ENCODE measurements around the gene ALDH3A2.
"Not testable (repeated sequence)": the region's sequence is repeated elsewhere in the genome, so short reads cannot be mapped to it uniquely, and the experiment has no call there.

The ALDH3A2 gene

DNA sequence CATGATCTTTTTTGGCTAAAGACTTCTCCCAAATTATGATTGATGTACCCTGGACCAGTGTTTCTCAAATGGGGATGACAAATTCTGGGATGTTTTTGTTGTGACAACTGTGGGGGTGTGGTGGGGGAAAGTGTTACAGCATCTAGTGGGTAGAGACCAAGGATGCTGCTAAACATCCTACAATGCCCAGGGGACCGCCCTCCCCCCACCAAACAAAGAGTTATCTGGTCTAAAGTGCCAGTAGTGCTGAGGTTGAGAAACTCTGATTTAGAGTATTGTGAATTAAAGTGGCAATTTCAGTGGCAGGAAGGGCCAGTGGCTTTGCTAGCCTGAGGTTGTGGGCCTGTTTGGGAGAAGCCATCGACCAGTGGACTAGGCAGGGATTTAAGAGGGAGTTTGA lies 34.6 kb downstream of the ALDH3A2 start:
- no peak for DNase-seq

DNA sequence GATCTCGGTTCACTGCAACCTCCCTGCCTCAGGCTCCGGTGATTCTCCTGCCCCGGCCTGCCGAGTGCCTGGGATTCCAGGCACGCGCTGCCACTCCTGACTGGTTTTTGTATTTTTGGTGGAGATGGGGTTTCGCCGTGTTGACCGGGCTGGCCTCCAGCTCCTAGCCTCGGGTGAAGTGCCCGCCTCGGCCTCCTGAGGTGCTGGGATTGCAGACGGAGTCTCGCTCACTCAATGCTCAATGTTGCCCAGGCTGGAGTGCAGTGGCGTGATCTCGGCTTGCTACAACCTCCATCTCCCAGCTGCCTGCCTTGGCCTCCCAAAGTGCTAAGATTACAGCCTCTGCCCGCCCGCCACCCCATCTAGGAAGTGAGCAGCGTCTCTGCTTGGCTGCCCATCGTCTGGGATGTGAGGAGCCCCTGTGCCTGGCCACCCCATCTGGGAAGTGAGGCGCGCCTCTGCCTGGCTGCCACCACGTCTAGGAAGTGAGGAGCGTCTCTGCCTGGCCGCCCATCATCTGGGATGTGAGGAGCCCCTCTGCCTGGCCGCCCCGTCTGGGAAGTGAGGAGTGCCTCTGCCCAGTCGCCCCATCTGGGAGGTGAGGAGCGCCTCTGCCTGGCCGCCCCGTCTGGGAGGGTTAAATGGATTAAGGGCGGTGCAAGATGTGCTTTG lies 36.5 kb downstream of the ALDH3A2 start:
- not testable (repeated sequence) for DNase-seq

DNA sequence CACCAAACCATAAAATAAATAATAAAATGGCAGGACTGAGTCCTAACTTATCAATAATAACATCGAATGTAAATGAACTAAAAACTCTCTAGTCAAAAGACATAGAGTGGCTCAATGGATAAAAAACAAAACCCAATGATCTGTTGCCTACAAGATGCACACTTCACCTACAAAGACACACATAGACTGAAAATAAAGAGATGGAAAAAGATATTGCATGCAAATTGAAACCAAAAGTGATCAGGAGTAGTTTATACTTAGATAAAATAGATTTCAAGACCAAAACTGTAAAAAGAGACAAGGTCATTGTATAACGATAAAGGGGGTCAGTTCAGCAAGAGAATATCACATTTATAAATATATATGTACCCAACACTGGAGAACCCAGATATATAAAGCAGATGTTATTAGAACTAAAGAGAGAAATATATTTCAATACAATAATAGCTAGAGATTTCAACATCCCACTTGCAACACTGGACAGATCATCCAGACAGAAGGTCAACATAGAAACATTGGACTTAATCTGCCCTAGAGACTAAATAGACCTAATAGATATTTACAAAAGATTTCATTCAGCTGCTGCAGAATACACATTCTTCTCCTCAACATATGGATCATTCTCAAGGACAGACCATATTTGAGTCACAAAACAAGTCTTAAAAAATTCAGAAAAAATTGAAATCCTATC lies 38.0 kb downstream of the ALDH3A2 start:
- no peak for DNase-seq

DNA sequence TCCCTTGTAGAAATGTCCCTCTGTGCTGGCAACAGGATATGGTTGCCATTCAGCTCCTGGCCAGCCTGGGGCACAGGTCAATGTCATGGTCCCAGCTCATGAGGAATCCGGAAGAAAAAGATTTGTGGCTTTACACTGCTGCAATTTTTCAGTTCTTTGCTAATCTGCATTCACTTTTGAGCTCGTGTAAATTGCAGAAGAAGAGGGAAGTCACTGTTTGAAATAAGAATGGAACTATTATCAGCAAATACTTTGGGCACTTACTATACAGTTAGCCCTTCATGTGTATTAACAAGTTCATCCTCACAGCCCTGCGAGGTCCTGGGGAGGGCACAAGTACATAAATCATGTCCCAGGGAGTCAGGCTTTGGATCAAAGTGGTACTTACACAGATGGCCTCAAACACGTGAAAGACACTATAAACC lies 53.7 kb downstream of the ALDH3A2 start:
- DNase-seq = no peak

DNA sequence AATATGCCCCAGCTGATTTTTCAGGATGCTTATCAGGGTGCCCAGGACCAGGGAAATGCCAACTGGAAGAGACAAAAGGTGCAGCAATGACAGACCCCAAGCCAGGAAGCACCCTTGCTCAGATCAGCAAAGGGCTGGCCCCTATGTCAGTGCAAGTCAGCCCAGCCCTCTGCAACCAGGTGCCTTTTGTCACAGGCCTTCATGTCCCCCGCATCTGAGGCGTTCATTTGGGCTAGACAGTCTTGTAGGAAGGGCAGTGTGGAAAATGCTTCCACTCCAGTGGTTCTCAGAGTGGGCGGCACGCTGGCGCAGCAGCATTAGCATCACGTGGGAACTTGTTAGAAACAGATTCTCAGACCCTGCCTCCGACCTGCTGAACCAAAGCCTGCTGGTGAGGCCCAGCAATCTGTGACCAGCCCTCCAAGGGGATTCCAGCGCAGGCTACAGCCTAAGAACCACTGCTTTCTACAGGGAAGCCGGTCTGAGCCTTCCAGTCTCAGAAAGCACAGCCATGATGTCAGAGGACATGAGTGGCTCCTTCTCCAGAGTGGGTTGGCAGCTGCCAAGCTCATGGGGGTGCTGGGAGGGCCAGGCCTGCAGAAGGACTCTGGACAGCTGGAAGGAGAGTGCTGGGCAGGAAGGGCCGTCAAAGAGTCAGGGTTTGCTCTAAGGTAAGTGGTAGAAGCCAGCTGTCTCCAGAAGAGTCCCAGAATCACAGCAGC lies 54.7 kb downstream of the ALDH3A2 start:
- no peak for DNase-seq

DNA sequence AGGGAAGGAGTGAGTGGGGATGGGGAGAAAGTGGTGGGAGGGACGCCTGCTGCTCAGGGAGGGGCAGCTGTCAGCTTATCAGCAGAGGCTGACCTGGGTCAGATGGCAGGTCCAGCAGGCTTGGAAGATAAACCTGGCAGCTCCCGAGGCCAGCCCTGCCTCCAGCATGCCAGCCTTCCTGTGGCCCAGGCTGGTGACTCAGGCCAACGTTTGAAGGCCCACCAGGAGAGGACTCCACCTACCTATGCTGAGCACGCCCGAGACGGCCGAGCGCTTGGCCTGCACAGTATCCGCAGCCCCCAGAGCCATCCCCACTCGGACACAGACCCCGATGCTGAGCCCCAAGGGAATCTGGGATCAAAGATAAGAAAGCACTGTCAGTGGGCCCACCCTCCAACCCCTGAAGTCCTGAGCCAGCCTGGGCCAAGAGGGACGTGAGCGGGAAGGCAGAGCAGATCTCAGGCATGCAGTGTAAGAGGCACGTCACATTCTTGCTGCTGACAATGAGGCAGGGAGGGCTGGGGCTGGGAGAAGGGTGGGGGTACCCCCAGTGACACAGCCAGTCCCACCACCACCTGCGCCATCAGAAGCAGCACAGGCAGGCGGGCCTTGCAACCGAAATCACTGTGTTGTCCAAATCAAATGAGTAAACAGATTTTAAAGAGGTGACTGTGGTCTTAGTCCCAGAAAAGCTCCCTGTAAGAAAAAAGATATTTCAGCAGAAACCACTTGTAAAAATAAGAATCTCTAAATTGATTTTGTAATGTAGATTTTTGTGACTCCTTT lies 55.5 kb downstream of the ALDH3A2 start:
- DNase-seq = no peak

DNA sequence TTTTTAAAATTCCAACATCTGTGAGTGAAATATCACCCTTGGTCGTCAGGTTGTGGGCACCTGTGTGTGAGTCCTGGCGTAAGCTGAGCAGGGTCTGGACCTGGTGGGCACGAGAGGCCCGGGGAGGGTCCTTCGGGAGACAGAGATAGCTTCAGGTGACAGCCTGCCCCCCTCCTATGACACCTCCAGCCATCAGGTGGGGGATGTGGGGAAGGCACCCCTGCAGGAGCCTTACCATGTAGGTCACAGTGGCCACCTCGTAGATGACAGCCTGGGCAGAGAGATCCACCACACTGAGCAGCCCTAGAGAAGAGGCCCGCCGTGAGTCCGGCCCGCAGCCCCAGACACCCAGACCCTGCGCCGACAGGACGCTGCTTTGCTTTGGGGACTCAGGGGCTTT lies 56.6 kb downstream of the ALDH3A2 start:
- no peak for DNase-seq

DNA sequence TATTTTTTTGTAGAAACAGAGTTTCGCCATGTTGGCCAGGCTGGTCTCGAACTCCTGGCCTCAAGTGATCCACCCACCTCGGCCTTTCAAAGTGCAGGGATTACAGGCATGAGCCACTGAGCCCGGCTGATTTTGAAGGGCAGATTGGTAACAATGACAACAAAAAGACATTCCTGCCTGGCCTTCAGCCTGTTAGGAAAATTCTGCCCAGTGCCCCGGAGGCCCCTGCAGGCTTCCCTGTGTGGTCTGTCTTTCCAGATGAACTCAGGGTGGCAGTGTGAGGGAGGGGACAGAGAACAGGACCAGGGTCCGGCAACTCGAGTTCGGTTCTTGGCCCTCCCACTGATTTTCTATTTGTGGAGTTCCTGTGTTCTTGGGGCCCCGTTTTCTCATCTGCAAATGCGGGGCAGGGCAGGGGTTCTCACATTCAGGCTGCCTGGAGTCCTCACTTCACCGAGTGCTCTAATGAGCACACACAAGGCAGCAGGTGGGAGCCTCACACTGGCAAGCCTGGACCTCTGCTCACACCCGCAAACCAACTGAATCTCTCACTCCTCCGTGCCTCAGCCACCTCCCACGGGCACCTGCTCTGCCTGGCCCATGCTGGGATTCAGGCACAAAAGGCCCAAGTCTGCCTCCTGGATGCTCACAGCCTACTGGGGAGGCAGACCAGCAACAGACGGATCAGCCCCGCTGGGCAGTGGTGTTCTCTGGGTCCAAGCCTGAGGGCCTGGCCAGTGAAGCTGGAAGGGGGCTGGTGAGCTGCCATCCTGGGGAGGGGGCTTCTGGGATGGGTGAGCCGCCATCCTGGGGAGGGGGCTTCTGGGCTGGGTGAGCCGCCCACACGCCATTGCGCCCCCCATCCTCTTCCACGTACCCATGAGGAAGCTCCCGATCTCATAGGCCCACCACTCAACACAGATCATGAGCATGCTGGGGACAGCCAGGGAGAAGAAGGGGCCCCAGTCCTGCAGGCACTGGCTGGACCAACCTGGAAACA lies 57.5 kb downstream of the ALDH3A2 start:
- no peak for DNase-seq

DNA sequence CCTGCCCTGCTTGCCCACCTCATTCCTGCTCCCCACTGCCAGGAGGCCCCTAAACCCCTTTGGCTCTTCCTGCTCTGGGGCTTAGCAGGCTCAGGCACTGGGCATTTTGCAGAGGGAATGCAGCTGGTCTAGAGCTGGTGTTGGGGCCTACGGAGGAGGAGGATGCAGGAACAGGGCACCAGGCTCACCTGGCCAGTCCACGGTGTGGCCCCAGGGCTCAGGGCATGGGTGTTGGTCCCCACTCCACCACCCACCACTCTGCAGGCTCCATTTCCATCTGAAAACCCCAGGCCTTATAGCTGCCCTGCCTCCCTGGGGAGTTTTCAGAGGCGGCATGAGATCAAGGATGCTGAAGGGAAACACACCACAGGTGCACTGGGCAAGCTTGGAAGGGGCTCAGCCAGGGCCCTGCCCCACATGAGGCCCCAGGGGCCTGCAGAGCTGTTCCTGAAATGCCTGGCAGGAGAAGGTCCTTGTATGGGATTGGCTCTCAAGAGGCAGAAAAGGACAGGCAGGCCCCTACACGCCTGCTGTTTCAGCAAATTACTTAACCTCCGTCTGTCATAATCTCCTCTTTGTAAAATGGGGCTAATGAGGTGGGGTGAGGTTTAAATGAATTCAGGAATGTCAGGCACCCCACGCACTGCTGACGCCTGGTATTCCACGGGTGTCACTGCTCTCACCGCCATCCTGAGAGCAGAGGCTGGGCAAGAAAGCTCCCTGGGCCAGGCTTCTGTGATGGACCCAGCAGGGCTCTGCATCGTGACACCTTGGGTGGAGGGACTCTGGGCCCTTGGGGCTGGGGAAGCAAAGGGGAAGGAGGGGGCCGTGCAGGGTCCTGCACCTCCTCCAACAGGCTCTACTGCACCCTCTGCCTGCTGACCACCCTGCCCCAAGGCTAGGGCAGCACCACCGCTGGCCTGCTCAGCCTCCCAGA lies 58.5 kb downstream of the ALDH3A2 start:
- DNase-seq = no peak

DNA sequence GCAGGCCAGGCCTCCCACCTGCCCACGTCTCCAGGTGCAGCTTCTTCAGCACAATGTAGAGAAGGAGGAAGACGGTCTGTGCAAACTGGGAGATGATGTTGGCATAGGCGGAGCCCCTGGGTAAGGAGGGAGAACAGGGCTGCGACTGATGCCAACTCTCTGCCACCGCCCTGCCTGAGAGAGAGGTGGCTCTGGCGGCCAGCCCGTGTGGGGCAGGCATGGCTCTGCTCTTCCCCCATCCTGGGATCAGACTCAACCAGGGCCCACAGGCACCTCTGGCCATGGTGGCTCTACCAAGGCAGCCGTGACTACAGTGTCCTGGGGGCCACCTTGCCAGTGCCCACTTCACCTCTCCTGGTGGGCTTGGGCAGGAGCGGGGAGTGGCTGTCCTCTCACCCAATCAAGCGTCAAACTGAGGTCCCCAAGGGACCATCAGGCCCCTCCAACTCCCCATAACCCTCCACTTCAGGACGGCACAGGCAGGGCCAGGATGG lies 59.2 kb downstream of the ALDH3A2 start:
- no peak for DNase-seq

DNA sequence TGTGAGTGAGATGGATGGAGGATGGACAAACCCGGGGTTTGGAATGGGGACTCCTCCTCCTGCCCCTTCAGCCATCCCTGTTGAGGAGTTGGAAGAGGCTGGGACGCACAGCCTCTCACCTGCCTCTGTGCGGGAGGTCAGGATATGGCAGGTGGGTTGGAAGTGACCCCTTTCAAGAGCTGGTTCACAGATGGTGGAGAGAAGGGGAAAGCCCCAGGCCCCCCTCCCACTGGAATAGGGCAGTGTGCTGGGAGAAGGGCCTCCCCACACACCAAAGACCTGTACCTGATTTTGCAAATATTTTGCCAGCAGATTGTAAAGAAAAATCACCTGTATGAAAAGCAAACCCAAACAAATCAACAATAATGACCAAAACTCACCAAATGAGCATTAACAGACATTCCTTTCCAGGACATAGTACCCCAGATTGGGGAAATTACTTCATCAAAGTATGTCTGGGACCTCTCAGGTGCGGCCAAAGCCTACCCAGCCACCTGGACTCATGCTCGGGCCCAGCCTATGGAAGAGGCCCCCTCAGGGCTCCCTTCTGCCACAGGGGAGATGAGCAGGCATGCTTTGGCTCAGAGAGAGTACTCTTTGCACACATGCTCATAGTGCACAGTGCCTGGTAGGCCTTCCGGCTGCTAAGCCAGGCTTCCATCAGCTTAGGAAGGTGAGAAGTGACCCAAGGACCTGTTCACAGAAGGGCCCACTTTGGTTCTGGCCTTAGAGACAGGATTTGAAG lies 60.1 kb downstream of the ALDH3A2 start:
- DNase-seq = no peak

DNA sequence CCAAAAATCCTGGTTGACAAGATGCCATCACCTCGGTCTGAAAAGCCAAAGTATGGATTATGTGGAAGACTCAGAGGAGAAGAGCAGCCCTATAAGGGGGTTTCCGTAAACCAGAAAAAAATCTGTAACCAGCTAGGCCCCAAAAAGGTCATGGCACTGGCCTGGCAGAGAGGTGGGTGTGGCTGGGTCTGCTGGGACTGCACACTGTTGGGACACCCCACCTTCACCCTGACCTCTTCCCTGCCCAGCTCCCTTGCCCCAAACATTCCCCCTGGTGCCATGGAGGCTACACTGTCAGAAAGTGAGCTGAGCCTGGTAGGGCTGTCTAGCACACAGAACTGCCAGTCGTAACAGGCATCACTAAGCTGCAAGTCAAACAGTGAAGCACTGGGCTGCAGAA lies 61.3 kb downstream of the ALDH3A2 start:
- no peak for DNase-seq

DNA sequence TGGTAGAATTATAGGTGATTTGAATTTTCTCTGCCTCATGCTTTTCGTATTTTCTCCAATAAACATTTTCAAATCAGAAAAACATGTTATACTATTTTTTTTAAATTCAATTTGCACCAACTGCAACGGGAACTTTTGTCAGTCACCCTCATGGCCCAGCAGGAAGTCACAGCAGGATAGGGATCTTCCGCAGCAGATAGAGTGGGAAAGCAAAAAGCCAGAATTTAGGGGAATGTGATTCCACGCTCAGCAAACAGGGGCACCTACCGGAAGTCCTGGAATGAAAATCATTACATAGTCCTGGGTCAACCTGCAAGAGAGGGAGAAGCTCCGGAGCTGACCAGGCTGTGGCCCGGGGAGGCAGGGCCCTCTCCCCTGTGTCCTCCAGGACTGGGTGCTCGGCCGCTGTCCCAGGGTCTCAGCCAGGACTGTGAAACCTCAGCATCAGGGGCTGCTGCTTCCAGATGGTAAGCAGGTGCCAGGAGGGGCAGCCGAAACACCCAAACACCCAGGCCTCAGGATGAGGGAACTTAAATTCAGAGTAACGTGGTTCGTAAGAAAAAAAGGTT lies 64.0 kb downstream of the ALDH3A2 start:
- no peak for DNase-seq

DNA sequence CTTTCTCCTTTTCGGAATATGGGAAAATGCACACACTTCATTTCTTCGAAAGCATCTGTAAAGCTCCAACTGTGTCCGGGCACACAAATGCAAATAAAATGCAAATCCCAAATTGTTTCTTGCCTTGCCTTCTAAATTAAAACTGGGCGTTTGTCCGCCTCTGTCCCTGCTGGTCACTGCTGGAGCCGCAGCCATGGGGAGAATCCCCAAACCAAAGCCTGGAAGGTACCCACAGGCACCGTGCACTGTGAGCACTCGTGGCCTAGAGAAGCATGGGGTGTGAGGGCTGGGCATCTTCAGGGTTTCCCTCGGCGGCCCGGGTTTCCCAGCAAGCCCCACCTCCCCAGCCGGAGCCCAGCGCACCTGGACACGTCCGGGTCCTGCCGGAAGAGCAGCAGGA lies 64.9 kb downstream of the ALDH3A2 start:
- DNase-seq = no peak

DNA sequence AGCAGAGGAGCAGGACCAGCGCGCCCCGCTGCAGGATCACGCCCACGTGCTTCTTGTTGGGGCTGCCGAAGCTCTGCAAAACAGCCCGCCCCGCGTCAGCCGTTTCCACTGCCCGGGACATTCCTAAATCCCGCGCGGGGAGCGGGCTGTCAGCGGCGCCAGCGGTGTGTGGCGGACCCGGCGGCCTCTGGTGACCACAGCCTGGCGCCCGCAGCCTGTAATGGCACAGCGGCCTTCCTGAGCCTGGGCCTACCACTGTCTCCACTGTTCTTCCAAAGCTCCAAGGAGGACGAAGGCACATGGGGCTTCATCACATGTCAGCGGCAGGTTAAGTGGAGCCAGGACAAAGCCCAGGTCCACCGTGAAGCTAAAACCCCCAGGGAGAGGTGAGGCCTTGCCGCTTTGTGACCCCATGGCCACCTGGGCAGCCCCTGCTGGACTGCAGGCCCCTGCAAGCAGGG lies 65.4 kb downstream of the ALDH3A2 start:
- DNase-seq = no peak

DNA sequence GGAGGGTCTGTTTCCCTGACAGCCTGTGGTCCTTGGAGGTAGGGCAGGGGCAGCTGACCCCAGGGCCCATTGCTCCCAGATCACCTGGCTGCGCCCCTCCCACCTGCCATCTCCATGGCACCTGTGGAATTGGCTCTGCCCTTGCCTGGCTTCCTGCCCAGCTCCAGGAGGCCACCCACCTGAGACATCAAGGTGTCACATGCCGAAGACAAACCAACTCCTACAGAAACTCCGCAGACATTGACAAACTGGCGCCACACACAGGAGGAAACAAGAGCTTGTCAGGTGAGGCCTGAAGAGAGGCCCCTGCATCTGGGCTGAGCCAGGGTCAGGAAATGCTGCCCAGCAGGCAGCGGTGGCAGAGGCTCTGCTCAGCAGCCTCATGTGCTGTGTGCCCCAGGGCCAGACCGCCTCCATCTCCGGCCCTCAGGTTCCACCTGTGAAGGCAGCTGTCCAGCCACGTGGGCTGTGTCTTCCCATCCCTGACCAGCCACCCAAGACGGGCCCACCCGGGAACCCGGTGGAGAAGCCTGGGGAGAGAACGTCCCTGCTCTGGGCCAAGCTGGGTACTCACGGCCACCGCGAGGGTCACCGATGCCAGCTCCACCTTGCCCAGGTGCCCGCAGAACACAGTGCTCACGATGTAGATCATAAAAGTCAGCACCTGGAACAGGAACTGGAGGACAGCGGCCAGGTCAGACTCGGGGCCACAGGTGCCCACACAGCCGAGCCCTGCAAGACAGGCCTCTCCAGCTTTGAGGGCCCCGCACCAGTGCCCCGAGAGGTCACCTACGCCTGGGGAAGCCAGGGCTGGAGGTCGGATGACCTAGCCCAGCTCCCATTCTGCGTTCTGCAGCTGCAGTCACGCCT lies 66.2 kb downstream of the ALDH3A2 start:
- no peak for DNase-seq

DNA sequence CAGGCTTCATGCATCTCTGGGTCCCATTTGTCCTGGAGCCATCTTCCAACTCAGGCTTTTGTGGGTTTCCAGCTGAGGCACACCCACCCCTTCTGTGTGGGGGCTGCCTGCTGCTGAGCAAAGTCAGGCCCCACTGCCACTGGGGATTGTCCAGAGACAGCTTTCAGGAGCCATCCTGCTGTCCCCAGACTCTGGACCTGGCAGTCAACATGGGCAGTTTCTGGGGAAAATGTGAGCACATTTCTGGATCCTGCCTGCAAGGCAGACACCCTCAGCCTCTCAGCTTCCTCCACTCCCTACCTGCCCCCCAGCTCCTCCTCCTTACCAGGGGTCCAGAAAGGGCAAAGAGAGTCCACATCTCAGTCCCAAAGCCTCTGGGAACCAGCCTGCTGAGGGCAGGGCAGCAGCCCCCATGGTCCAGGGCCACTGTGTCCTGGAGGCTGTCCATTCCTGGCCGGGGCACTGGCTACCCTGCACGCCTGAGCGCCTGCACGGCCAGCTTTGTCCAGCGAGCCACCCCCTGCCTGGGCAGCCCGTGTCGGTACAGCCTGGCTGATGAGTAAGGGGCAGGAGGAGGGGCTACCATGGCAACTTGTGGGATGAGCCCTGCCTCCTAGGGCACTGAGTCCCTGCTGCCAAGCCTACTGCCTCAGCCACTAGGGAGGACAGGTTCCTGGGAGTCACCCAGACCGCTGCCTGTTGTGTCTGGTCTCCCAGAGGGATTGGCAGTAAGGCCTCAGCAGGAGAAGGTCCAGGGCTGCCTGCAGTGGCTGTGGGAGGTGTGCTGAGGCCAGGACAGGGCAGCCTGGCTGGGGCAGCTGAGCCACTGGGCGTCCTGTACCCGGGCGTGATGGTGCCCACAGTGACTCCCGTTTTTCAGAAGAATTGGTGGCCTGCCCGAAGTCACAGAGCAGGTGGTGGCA lies 67.8 kb downstream of the ALDH3A2 start, which contains the start of gene SLC47A2:
SLC47A2 (minus strand) TSS at position 477 of the 923 bp plus-strand sequence; CDS start at position 448, 29 bp downstream.
- peak; percentile 8 for DNase-seq

Data from midbrain (tissue), 1 donor.